ENCODE results near the gene ANKRD27.

DNA sequence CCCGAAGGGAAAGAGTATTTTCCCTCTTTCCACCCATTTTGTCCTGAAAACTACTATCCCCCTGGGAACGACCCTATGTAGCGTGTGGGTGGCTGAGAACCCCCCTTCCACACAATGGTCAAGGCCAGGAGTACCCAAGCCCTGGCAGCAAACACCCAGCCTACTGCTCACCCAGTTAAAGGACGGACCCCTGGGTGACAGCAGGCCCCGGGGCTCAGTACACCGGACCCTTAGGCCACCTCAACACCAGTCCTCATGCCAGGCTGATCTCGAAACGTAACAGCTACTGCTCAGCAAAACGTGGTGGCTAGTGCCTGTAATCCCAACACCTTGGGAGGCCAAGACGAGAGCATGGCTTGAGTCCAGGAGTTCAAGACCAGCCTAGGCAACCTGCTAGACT is 1.4 kb downstream of the ANKRD27 start:
- TF ChIP-seq, protein P1, sequence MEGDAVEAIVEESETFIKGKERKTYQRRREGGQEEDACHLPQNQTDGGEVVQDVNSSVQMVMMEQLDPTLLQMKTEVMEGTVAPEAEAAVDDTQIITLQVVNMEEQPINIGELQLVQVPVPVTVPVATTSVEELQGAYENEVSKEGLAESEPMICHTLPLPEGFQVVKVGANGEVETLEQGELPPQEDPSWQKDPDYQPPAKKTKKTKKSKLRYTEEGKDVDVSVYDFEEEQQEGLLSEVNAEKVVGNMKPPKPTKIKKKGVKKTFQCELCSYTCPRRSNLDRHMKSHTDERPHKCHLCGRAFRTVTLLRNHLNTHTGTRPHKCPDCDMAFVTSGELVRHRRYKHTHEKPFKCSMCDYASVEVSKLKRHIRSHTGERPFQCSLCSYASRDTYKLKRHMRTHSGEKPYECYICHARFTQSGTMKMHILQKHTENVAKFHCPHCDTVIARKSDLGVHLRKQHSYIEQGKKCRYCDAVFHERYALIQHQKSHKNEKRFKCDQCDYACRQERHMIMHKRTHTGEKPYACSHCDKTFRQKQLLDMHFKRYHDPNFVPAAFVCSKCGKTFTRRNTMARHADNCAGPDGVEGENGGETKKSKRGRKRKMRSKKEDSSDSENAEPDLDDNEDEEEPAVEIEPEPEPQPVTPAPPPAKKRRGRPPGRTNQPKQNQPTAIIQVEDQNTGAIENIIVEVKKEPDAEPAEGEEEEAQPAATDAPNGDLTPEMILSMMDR (IDR thresholded peaks at IDR 0.05) = no peak
- no peak for TF ChIP-seq POLR2A (IDR thresholded peaks at IDR 0.05)

Measured in esophagus squamous epithelium (tissue), 4 donors.